ENCODE measurements around the gene SORCS2. TPM values are rescaled to one million over a fixed set of nuclear protein-coding genes. Genes with fewer than 3 reads are reported as not detected.

The SORCS2 gene
- polyA plus RNA-seq, 3 donors: 0.46 to 0.55 TPM; not detected in 1

DNA sequence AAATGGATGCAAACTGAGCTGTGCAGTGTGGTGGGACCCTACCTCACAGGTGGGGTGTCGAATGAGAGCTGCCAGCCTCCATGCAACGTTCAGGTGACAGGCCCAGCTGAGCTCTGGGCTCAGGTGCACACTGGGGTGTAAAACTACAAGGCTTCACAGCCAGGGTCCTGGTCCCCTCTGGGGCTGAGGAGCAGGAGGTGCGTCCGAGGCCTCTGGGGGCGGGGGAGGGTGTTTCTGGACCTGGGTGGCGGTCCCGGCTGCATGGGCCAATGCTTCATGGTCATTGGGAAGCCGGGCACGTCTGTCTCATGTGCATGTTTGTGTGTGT, 26.5 kb upstream of the SORCS2 start:
- no peak overlapping the region for H3K27ac Mint-ChIP-seq
- peaks cover 0 to 1% (median 0%) of the 10 kb centered on the region in 7 donors for H3K9me3 Mint-ChIP-seq
- no peak overlapping the region for H3K27ac ChIP-seq (ENCODE audit: low read depth in 1 of 2, low read length in 2 of 2)
- intact Hi-C loops (cut with micrococcal nuclease): no loop called here
- no peaks in the 10 kb centered on the region for H4K20me1 ChIP-seq (ENCODE audit: insufficient read depth, low read length)
- peaks cover 0 to 4% (median 2%) of the 10 kb centered on the region in 3 donors for H3K27me3 Mint-ChIP-seq (ENCODE audit: low read depth in 3 of 3)
- H3K27me3 ChIP-seq (ENCODE audit: control insufficient read depth in 2 of 2, insufficient read depth in 2 of 2, low read length in 2 of 2): no peaks in the 10 kb centered on the region
- no peaks in the 10 kb centered on the region for H3K79me2 ChIP-seq (ENCODE audit: insufficient read depth, low read length)
- H3K4me2 ChIP-seq (replicated peaks; ENCODE audit: extremely low read depth, low read length, poor library complexity, severe bottlenecking): no peak overlapping the region
- H3K4me3 ChIP-seq (replicated peaks in 1 of 3; ENCODE audit: low read depth in 2 of 3, low read length in 3 of 3): no peak overlapping the region
- H3K9me3 ChIP-seq (replicated peaks in 1 of 2; ENCODE audit: control insufficient read depth in 1 of 2, insufficient read depth in 1 of 2, low read length in 2 of 2): no peaks in the 10 kb centered on the region
- DNase-seq: no peak
- H3K4me3 Mint-ChIP-seq: no peak overlapping the region
- H3K4me1 Mint-ChIP-seq: no peaks in the 10 kb centered on the region
- H3K36me3 ChIP-seq (replicated peaks in 1 of 2; ENCODE audit: control insufficient read depth in 1 of 2, insufficient read depth in 2 of 2, low read length in 2 of 2): no peaks in the 10 kb centered on the region
- TF ChIP-seq, protein P1, sequence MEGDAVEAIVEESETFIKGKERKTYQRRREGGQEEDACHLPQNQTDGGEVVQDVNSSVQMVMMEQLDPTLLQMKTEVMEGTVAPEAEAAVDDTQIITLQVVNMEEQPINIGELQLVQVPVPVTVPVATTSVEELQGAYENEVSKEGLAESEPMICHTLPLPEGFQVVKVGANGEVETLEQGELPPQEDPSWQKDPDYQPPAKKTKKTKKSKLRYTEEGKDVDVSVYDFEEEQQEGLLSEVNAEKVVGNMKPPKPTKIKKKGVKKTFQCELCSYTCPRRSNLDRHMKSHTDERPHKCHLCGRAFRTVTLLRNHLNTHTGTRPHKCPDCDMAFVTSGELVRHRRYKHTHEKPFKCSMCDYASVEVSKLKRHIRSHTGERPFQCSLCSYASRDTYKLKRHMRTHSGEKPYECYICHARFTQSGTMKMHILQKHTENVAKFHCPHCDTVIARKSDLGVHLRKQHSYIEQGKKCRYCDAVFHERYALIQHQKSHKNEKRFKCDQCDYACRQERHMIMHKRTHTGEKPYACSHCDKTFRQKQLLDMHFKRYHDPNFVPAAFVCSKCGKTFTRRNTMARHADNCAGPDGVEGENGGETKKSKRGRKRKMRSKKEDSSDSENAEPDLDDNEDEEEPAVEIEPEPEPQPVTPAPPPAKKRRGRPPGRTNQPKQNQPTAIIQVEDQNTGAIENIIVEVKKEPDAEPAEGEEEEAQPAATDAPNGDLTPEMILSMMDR (IDR thresholded peaks at IDR 0.05): no peak
- H3K9ac ChIP-seq (ENCODE audit: insufficient read depth, low read length, poor library complexity, severe bottlenecking): no peak overlapping the region
- 96% methylated on average over 8 of the region's 9 CpGs for WGBS (ENCODE audit: insufficient coverage)
- no peaks in the 10 kb centered on the region for H3K4me1 ChIP-seq (ENCODE audit: control insufficient read depth in 1 of 2, insufficient read depth in 2 of 2, low read length in 2 of 2)
- H3K36me3 Mint-ChIP-seq: no peaks in the 10 kb centered on the region
- no peak overlapping the region for H2AFZ ChIP-seq (ENCODE audit: insufficient read depth, low read depth, low read length, poor library complexity, severe bottlenecking)

DNA sequence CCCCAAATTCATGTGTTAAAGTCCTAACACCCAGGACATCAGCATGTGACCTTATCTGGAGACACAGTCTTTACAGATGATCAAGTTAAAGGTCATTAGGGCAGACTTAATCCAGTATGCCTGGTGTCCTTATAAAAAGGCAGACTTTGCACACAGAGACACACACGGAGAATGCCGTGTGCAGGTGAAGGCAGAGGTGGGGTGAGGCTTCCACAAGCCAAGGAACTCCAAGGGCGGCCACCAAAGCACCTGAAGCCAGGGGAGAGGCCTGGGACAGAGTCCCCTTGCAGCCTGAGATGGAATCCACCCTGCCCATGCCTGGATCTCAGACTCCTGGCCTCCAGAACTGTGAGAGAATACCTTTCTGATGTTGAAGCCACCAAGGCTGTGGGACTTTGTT, 26.1 kb upstream of the SORCS2 start:
- no peaks in the 10 kb centered on the region for H3K79me2 ChIP-seq (ENCODE audit: insufficient read depth, low read length)
- no peak overlapping the region for H3K4me2 ChIP-seq (replicated peaks; ENCODE audit: extremely low read depth, low read length, poor library complexity, severe bottlenecking)
- H3K27me3 ChIP-seq (ENCODE audit: control insufficient read depth in 2 of 2, insufficient read depth in 2 of 2, low read length in 2 of 2): no peaks in the 10 kb centered on the region
- Mint-ChIP-seq H3K36me3 (no peaks in the 10 kb centered on the region), H3K4me1 (no peaks in the 10 kb centered on the region), H3K27ac (no peak overlapping the region), H3K27me3 (ENCODE audit: low read depth in 3 of 3) (peaks cover 0 to 4% (median 2%) of the 10 kb centered on the region in 3 donors), H3K4me3 (no peak overlapping the region), H3K9me3 (peaks cover 0 to 1% (median 0%) of the 10 kb centered on the region in 7 donors)
- intact Hi-C loops (cut with micrococcal nuclease): no loop called here
- TF ChIP-seq, protein P1 (IDR thresholded peaks at IDR 0.05): no peak
- no peak for DNase-seq
- no peak overlapping the region for H3K4me3 ChIP-seq (replicated peaks in 1 of 3; ENCODE audit: low read depth in 2 of 3, low read length in 3 of 3)
- H3K9me3 ChIP-seq (replicated peaks in 1 of 2; ENCODE audit: control insufficient read depth in 1 of 2, insufficient read depth in 1 of 2, low read length in 2 of 2): no peaks in the 10 kb centered on the region
- no peaks in the 10 kb centered on the region for H3K4me1 ChIP-seq (ENCODE audit: control insufficient read depth in 1 of 2, insufficient read depth in 2 of 2, low read length in 2 of 2)
- H3K36me3 ChIP-seq (replicated peaks in 1 of 2; ENCODE audit: control insufficient read depth in 1 of 2, insufficient read depth in 2 of 2, low read length in 2 of 2): no peaks in the 10 kb centered on the region
- WGBS (ENCODE audit: insufficient coverage): 97% methylated on average over 3 of the region's 3 CpGs
- H2AFZ ChIP-seq (ENCODE audit: insufficient read depth, low read depth, low read length, poor library complexity, severe bottlenecking): no peak overlapping the region
- H3K27ac ChIP-seq (ENCODE audit: low read depth in 1 of 2, low read length in 2 of 2): no peak overlapping the region
- no peaks in the 10 kb centered on the region for H4K20me1 ChIP-seq (ENCODE audit: insufficient read depth, low read length)
- no peak overlapping the region for H3K9ac ChIP-seq (ENCODE audit: insufficient read depth, low read length, poor library complexity, severe bottlenecking)

Measured in CD14-positive monocyte (primary cell).